Esophagus muscularis mucosa (tissue), 4 donors: ENCODE measurements around the gene IGF2. TPM values are rescaled to one million over a fixed set of nuclear protein-coding genes. Genes with fewer than 3 reads are reported as not detected.

Source experiments
- DNase-seq: peaks from one replicate; pipeline ENCODE4 v3.0.0-alpha.2; 2017; ENCODE audit errors: extremely low spot score
- H3K27ac ChIP-seq, 4 donors: fragments of 200-600 bp; sonication (generic); replicated peaks in 1 of 4; 1 replicate in 3 of 4; 2 replicates in 1 of 4; pipeline ENCODE4 v1.5.1; 2016 to 2019; ENCODE audit warnings: mild to moderate bottlenecking in 1 of 4
- H3K27me3 ChIP-seq, 4 donors: fragments of 200-600 bp; sonication (generic); one replicate each; pipeline versions ENCODE4 v1.5.1 to v1.6.0; 2016 to 2019
- H3K36me3 ChIP-seq, 4 donors: fragments of 200-600 bp; sonication (generic); one replicate each; pipeline ENCODE4 v1.5.1; 2016 to 2019
- H3K4me1 ChIP-seq, 4 donors: fragments of 200-600 bp; sonication (generic); one replicate each; pipeline ENCODE4 v1.5.1; 2016 to 2019
- H3K4me3 ChIP-seq, 4 donors: fragments of 200-600 bp; sonication (generic); 1 replicate in 2 of 4; 2 replicates in 2 of 4; pipeline ENCODE4 v1.5.1; 2016 to 2019; ENCODE audit warnings: mild to moderate bottlenecking in 4 of 4, moderate library complexity in 1 of 4
- H3K9me3 ChIP-seq, 4 donors: fragments of 200-600 bp; sonication (generic); 1 replicate in 3 of 4; 2 replicates in 1 of 4; pipeline ENCODE4 v1.5.1; 2016 to 2019
- CTCF ChIP-seq, 3 experiments: fragments of 200-600 bp in 2 of 3; fragments of 450-650 bp in 1 of 3; sonication (generic) in 2 of 3; IDR thresholded peaks; one replicate each; pipeline ENCODE4 v1.5.1; 2017 to 2019; ENCODE audit warnings: antibody characterized with exemption in 3 of 3, mild to moderate bottlenecking in 2 of 3, moderate library complexity in 1 of 3
- EP300 ChIP-seq: sonication (generic); formaldehyde crosslinking; IDR thresholded peaks from one replicate; pipeline ENCODE4 v1.6.1; 2017; ENCODE audit warnings: antibody characterized with exemption
- POLR2A ChIP-seq: fragments of 450-650 bp; IDR thresholded peaks from one replicate; pipeline ENCODE4 v1.6.1; 2017; ENCODE audit warnings: antibody characterized with exemption, moderate library complexity, mild to moderate bottlenecking, low read depth
- POLR2AphosphoS5 ChIP-seq, 2 donors: sonication (generic); formaldehyde crosslinking; IDR thresholded peaks; one replicate each; pipeline ENCODE4 v1.6.1; 2017; ENCODE audit warnings: antibody characterized with exemption in 2 of 2
- WGBS: methylation state at CpG from one replicate; pipeline ENCODE4 v1.1.5; 2018; 5-methylcytosine and 5-hydroxymethylcytosine counted together
- intact Hi-C: fragments of 100-400 bp; cut with DNase I; formaldehyde crosslinking; loops from one replicate; pipeline ENCODE4 v1.15.1; 2023
- total RNA-seq, 4 donors: library from RNA; depleted of rRNA; stranded (reverse); fragments of >200 nt; gene quantifications; one replicate each; pipeline versions ENCODE4 v1.1.0 to v1.2.1, GENCODE V29; 2016

IGF2 gene
- total RNA-seq, 4 donors from 2014 or later: 25.5 to 59.6 (median 33.0) TPM

DNA sequence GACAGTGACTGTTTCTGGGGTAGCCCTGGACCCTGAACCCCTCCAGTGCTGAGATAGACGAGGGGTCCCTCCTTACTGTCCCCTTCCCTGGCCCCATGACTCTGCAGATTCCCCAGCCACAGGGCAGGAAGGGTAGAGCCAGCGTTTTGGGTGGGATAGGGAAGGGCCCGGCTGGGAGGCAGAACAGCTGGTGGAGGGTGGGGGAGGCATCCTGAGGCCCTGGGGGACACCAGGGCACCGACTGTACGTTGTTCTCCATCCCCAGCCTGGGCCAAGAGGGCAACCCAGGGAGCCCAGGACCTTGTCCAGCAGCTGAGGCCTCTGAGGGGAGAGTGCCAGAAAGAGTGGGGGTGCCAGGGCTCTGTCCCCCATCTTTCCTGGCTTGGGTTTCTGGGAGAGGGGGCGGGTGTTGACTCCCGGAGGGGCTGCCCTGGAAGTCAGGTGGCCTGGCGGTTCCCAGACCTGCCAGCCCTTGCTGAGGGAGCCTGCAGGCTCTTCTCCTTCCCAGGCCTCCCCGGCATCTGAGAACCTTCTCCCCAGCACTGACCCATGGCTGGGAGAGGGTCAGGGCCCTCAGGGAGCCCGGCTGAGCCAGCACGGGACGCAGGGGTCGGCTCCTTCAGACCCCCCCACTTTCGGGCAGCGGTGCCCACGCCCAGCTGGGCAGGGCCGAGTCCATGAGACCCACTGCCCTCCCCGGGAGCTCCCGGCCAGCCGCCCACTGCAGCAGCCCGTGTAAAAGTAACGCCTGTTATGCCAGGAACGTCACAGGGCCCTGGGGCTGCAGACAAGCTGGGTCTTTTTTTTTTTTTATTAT is 30.3 kb downstream of the IGF2 start:
- intact Hi-C loops: no loop called here
- TF ChIP-seq EP300 (no peak), CTCF (IDR thresholded peaks at IDR 0.05) (no peak), POLR2AphosphoS5 (IDR thresholded peaks at IDR 0.05) (no peak), POLR2A (no peak)
- H3K4me1 ChIP-seq: peaks cover 0 to 12% (median 6%) of the 10 kb centered on the region in 4 donors
- DNase-seq: no peak
- H3K27ac ChIP-seq: no peak overlapping the region
- no peaks in the 10 kb centered on the region for H3K9me3 ChIP-seq
- H3K36me3 ChIP-seq: no peaks in the 10 kb centered on the region
- peaks cover 0 to 20% (median 0%) of the 10 kb centered on the region in 4 donors for H3K27me3 ChIP-seq
- WGBS: 68% methylated on average over 8 of the region's 23 CpGs
- no peak overlapping the region for H3K4me3 ChIP-seq

- Histone ChIP-seq H3K27ac (no peak overlapping the region), H3K4me3 (no peak overlapping the region), H3K36me3 (no peaks in the 10 kb centered on the region), H3K27me3 (peaks cover 0 to 25% (median 0%) of the 10 kb centered on the region in 4 donors), H3K9me3 (no peaks in the 10 kb centered on the region), H3K4me1 (peaks cover 0 to 16% (median 8%) of the 10 kb centered on the region in 4 donors)
- 87% methylated on average over 4 of the region's 8 CpGs for WGBS
- intact Hi-C loops: no loop called here
- TF ChIP-seq POLR2AphosphoS5 (IDR thresholded peaks at IDR 0.05): no peak
- DNase-seq: no peak
Measured at GRCh38 chr11:2107941-2108630, 31.1 kb downstream of the IGF2 start.

DNA sequence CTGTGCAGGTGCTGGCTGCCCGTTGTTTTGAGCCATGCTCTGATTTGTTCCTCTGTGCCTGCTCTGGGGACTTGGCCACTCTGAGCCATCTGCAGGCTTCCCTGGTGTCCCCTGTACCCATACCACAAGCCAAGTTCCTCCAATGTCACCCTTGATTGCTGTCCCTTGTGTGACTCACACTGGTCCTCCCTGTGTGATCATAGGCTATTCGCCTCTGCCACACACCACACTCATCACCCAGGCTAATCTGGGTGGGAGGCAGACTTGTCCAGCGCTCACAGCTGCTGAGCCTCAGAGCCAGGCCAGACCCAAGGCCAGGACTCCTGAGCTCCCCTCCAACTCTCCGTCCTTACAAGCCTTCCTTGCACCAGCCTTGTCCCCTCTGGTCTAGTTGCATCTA is 31.7 kb downstream of the IGF2 start:
- Histone ChIP-seq H3K27me3 (peaks cover 0 to 25% (median 0%) of the 10 kb centered on the region in 4 donors), H3K4me3 (no peak overlapping the region), H3K27ac (no peak overlapping the region), H3K4me1 (peaks cover 0 to 20% (median 10%) of the 10 kb centered on the region in 4 donors), H3K36me3 (no peaks in the 10 kb centered on the region), H3K9me3 (no peaks in the 10 kb centered on the region)
- intact Hi-C loops: no loop called here
- TF ChIP-seq POLR2AphosphoS5 (IDR thresholded peaks at IDR 0.05): no peak
- no peak for TF ChIP-seq CTCF (IDR thresholded peaks at IDR 0.05)
- TF ChIP-seq POLR2A: no peak
- TF ChIP-seq EP300: no peak
- no peak for DNase-seq
- WGBS: 88% methylated on average over 3 of the region's 4 CpGs

DNA sequence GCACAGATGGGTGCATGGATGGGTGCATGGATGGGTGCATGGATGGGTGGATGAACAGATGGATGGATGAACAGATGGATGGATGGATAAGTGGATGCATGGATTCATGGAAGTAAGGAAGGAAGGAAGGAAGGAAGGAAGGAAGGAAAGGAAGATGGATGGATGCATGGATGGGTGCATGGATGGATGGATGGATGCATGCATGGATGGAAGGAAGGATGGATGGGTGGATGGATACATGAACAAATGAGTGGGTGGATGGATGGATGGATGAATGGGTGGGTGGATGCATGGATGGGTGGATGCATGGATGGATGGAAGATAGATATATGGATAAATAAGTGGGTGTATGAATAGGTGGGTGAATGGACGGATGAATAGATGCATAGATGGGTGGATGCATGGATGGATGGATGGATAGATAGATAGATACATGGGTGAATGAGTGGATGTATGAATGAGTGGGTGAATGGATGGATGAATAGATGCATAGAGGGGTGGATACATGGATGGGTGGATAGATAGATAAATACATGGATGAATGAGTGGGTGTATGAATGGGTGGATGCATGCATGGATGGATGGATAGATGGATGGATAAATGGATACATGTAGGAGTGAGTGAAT is 32.5 kb downstream of the IGF2 start:
- Histone ChIP-seq H3K36me3 (no peaks in the 10 kb centered on the region), H3K4me3 (no peak overlapping the region), H3K9me3 (no peaks in the 10 kb centered on the region), H3K4me1 (peaks cover 0 to 27% (median 10%) of the 10 kb centered on the region in 4 donors), H3K27ac (no peak overlapping the region), H3K27me3 (peaks cover 0 to 25% (median 0%) of the 10 kb centered on the region in 4 donors)
- intact Hi-C loops: no loop called here
- no peak for TF ChIP-seq POLR2AphosphoS5 (IDR thresholded peaks at IDR 0.05)
- TF ChIP-seq CTCF (IDR thresholded peaks at IDR 0.05): no peak
- TF ChIP-seq EP300: no peak
- no peak for TF ChIP-seq POLR2A
- no peak for DNase-seq
- WGBS: 89% methylated on average over 1 of the region's 1 CpG

- Histone ChIP-seq H3K27ac (no peak overlapping the region), H3K27me3 (peaks cover 0 to 30% (median 0%) of the 10 kb centered on the region in 4 donors), H3K9me3 (no peaks in the 10 kb centered on the region), H3K4me3 (no peak overlapping the region), H3K36me3 (no peaks in the 10 kb centered on the region), H3K4me1 (peaks cover 0 to 38% (median 12%) of the 10 kb centered on the region in 4 donors)
- WGBS: 86% methylated on average over 6 of the region's 7 CpGs
- TF ChIP-seq POLR2AphosphoS5 (IDR thresholded peaks at IDR 0.05): no peak
- TF ChIP-seq POLR2A: no peak
- no peak for TF ChIP-seq EP300
- TF ChIP-seq CTCF (IDR thresholded peaks at IDR 0.05): no peak
- no peak for DNase-seq
- intact Hi-C loops: no loop called here
Measured at GRCh38 chr11:2105511-2105910, 33.7 kb downstream of the IGF2 start.
